SK-N-SH (cell line): ENCODE data around the gene ATL1. TPM values are rescaled to one million over a fixed set of nuclear protein-coding genes. Genes with fewer than 3 reads are reported as not detected.

Source experiments
- CTCF ChIA-PET: fragments of 300-600, 350-600 bp; formaldehyde crosslinking; extraction: SDS; loops from one replicate; lab custom pipeline; 2021; lab: Yijun Ruan, JAX
- POLR2A ChIA-PET: fragments of 350-600 bp; sonication (Branson Sonifier 250); formaldehyde crosslinking; extraction: SDS; loops from one replicate; lab custom pipeline; 2020; ENCODE audit warnings: antibody characterized with exemption, inconsistent platforms; lab: Yijun Ruan, JAX
- DNase-seq: peaks from one replicate; pipeline ENCODE4 v3.0.0; 2012
- H2AFZ ChIP-seq: fragments of 200-600 bp; sonication (generic); 2 replicates; pipeline ENCODE4 v1.8.1; 2016; ENCODE audit warnings: antibody characterized with exemption, mild to moderate bottlenecking, low read depth
- H3F3A ChIP-seq: fragments of 200-600 bp; sonication (generic); replicated peaks from 2 replicates; pipeline ENCODE3; 2016; ENCODE audit warnings: antibody characterized with exemption, mild to moderate bottlenecking; ENCODE audit not compliant: insufficient read depth
- H3K27ac ChIP-seq, 2 experiments: fragments of 200-500 bp in 1 of 2; fragments of 200-600 bp in 1 of 2; sonication (Bioruptor generic) in 1 of 2; sonication (generic), shearing (Covaris generic) in 1 of 2; 2 replicates each; pipeline versions ENCODE4 v1.5.1 to v1.6.1; 2014 to 2016; ENCODE audit warnings: low read depth in 2 of 2, inconsistent platforms in 1 of 2, low read length in 1 of 2, mild to moderate bottlenecking in 1 of 2, mixed read lengths in 1 of 2
- H3K27me3 ChIP-seq: fragments of 200-600 bp; sonication (generic), shearing (Covaris generic); 2 replicates; pipeline ENCODE4 v1.6.1; 2016; ENCODE audit warnings: mixed run types; ENCODE audit not compliant: insufficient read depth
- H3K36me3 ChIP-seq, 2 experiments: fragments of 200-500 bp in 1 of 2; fragments of 200-600 bp in 1 of 2; sonication (Bioruptor generic) in 1 of 2; sonication (generic) in 1 of 2; replicated peaks in 1 of 2; 2 replicates each; pipeline versions ENCODE3 to v1.5.1; 2014 to 2016; ENCODE audit warnings: low read length in 1 of 2, mild to moderate bottlenecking in 1 of 2; ENCODE audit not compliant: insufficient read depth in 2 of 2, control insufficient read depth in 1 of 2
- H3K4me1 ChIP-seq, 2 experiments: fragments of 200-500 bp in 1 of 2; fragments of 200-600 bp in 1 of 2; sonication (Bioruptor generic) in 1 of 2; sonication (generic), shearing (Covaris generic) in 1 of 2; 2 replicates each; pipeline versions ENCODE4 v1.5.1 to v1.6.1; 2014 to 2016; ENCODE audit warnings: low read depth in 1 of 2, low read length in 1 of 2, mixed run types in 1 of 2; ENCODE audit not compliant: insufficient read depth in 2 of 2, control insufficient read depth in 1 of 2
- H3K4me2 ChIP-seq: fragments of 200-600 bp; sonication (generic), shearing (Covaris generic); 2 replicates; pipeline ENCODE4 v1.6.1; 2017; ENCODE audit warnings: mixed run types
- H3K4me3 ChIP-seq, 2 experiments: fragments of 200-500 bp in 1 of 2; fragments of 200-600 bp in 1 of 2; sonication (Bioruptor generic) in 1 of 2; sonication (generic), shearing (Covaris generic) in 1 of 2; 2 replicates each; pipeline versions ENCODE4 v1.5.1 to v1.8.1; 2014 to 2016; ENCODE audit warnings: low read depth in 2 of 2, inconsistent platforms in 1 of 2, low read length in 1 of 2, mild to moderate bottlenecking in 1 of 2, mixed read lengths in 1 of 2, moderate library complexity in 1 of 2
- H3K79me2 ChIP-seq: fragments of 200-600 bp; sonication (generic); 2 replicates; pipeline ENCODE4 v1.8.1; 2017; ENCODE audit warnings: mild to moderate bottlenecking; ENCODE audit not compliant: insufficient read depth
- H3K9ac ChIP-seq: fragments of 200-600 bp; sonication (generic); 2 replicates; pipeline ENCODE4 v1.6.1; 2017; ENCODE audit warnings: mixed run types
- H3K9me2 ChIP-seq: fragments of 200-600 bp; sonication (generic); 2 replicates; pipeline ENCODE4 v1.6.1; 2017; ENCODE audit warnings: mixed run types
- H3K9me3 ChIP-seq: fragments of 200-600 bp; sonication (generic); 2 replicates; pipeline ENCODE4 v1.6.1; 2017; ENCODE audit warnings: mixed run types, mild to moderate bottlenecking, moderate library complexity
- H4K20me1 ChIP-seq: fragments of 200-600 bp; sonication (generic); 2 replicates; pipeline ENCODE4 v1.6.1; 2017; ENCODE audit warnings: mild to moderate bottlenecking, mixed run types; ENCODE audit not compliant: insufficient read depth
- CTCF ChIP-seq: fragments of 200-600 bp; sonication (generic); IDR thresholded peaks from 2 replicates; pipeline ENCODE4 v1.6.1; 2017; ENCODE audit warnings: antibody characterized with exemption, mild to moderate bottlenecking, moderate library complexity
- EP300 ChIP-seq, 2 experiments: IDR thresholded peaks; 2 replicates each; pipeline versions ENCODE4 v1.4.0 to v1.6.1; 2012; ENCODE audit warnings: borderline replicate concordance in 1 of 2, low read depth in 1 of 2, low read length in 1 of 2
- JUND ChIP-seq: IDR thresholded peaks from 2 replicates; pipeline ENCODE4 v1.4.0; 2012
- NFIC ChIP-seq: IDR thresholded peaks from 2 replicates; pipeline ENCODE4 v1.4.0; 2012; ENCODE audit warnings: borderline replicate concordance
- NRF1 ChIP-seq: IDR thresholded peaks from 2 replicates; pipeline ENCODE4 v1.6.1; 2012; ENCODE audit warnings: low read depth, mild to moderate bottlenecking, low read length
- PBX3 ChIP-seq: IDR thresholded peaks from 2 replicates; pipeline ENCODE4; 2012
- RAD21 ChIP-seq: IDR thresholded peaks from 2 replicates; pipeline ENCODE4 v1.6.1; 2012; ENCODE audit warnings: mild to moderate bottlenecking, low read length
- RFX5 ChIP-seq: IDR thresholded peaks from 2 replicates; pipeline ENCODE4 v1.6.1; 2012; ENCODE audit warnings: mild to moderate bottlenecking, improper control_type of control experiment, low read length
- SMC3 ChIP-seq: IDR thresholded peaks from 2 replicates; pipeline ENCODE4 v1.6.1; 2012; ENCODE audit warnings: low read depth, low read length, improper control_type of control experiment
- USF1 ChIP-seq: IDR thresholded peaks from 2 replicates; pipeline ENCODE4 v1.4.0; 2012; ENCODE audit warnings: low read depth, borderline replicate concordance
- WGBS: methylation state at CpG from one replicate; pipeline ENCODE4 v1.1.6; 2017; ENCODE audit warnings: low lambda C conversion rate; 5-methylcytosine and 5-hydroxymethylcytosine counted together
- polyA plus RNA-seq, 3 experiments: library from polyadenylated mRNA; depleted of rRNA; stranded (reverse); fragments of >200 nt; gene quantifications; 2 replicates each; pipeline ENCODE4 v1.2.3, GENCODE V29; 2012

The ATL1 gene
- polyA plus RNA-seq, 1 of the 3 experiments (the other 2 are of a cell fraction): 7.3 TPM

GRCh38 chr14:50619569-50620141 is 59.7 kb downstream of the ATL1 start:
- ChIA-PET CTCF (interaction anchor here (0.7 to 3.2 kb wide), 26 partner anchors 8 to 298 kb away, joined by 3 to 50 read pairs (median 4); partner anchors contain the start of gene ATL1), POLR2A (no interaction called here)
- peak; percentile 27 for DNase-seq
- no peaks in the 10 kb centered on the region for H3K9me3 ChIP-seq
- H3K79me2 ChIP-seq: no peaks in the 10 kb centered on the region
- H3K27me3 ChIP-seq: no peaks in the 10 kb centered on the region
- H3F3A ChIP-seq: peaks cover 9% of the 10 kb centered on the region
- no peak overlapping the region for H2AFZ ChIP-seq
- no peak overlapping the region for H3K4me3 ChIP-seq
- no peak overlapping the region for H3K9ac ChIP-seq
- TF ChIP-seq SMC3 (peak; percentile 56), USF1 (no peak), EP300 (IDR thresholded peaks at IDR 0.05; ENCODE audit: borderline replicate concordance in 1 of 2, low read depth in 1 of 2, low read length in 1 of 2) (no peak), RFX5 (no peak), CTCF (peak; percentile 73), RAD21 (peak; percentile 69)
- H3K27ac ChIP-seq: peak overlapping the region in 1 of 2 experiments; percentile 3; a peak in 1 of 4 replicates
- H3K4me2 ChIP-seq: no peak overlapping the region
- peaks cover 0 to 11% of the 10 kb centered on the region in 2 experiments; a peak in 1 of 4 replicates for H3K4me1 ChIP-seq
- H3K9me2 ChIP-seq: no peaks in the 10 kb centered on the region
- H4K20me1 ChIP-seq: no peaks in the 10 kb centered on the region
- 90% methylated on average over 5 of the region's 5 CpGs for WGBS
- peaks cover 14 to 22% of the 10 kb centered on the region in 2 experiments for H3K36me3 ChIP-seq

- no peaks in the 10 kb centered on the region for H3K9me3 ChIP-seq
- no peaks in the 10 kb centered on the region for H4K20me1 ChIP-seq
- no peak overlapping the region for H2AFZ ChIP-seq
- no peaks in the 10 kb centered on the region for H3K79me2 ChIP-seq
- H3K4me3 ChIP-seq: no peak overlapping the region
- H3K4me2 ChIP-seq: no peak overlapping the region; the same call in 1 of the 2 replicates
- peaks cover 9% of the 10 kb centered on the region for H3F3A ChIP-seq
- H3K27me3 ChIP-seq: no peaks in the 10 kb centered on the region
- POLR2A ChIA-PET: no interaction called here
- CTCF ChIA-PET: interaction anchor here (0.8 to 3.2 kb wide), 11 partner anchors 9 to 302 kb away, joined by 3 to 50 read pairs (median 5); no protein-coding TSS in a partner anchor
- TF ChIP-seq PBX3: peak; percentile 48; the same call in 1 of the 2 replicates
- TF ChIP-seq NRF1: no peak
- TF ChIP-seq EP300 (IDR thresholded peaks at IDR 0.05; ENCODE audit: borderline replicate concordance in 1 of 2, low read depth in 1 of 2, low read length in 1 of 2): peak in 1 of 2 experiments; percentile 32; a peak in 1 of 4 replicates
- TF ChIP-seq JUND: 0 out of 2 replicates have a peak, but pooled peaks have one; percentile 7
- peak; percentile 56 for TF ChIP-seq NFIC
- peak overlapping the region in 1 of 2 experiments; percentile 3; a peak in 1 of 4 replicates for H3K27ac ChIP-seq
- peaks cover 0 to 11% of the 10 kb centered on the region in 2 experiments; a peak in 1 of 4 replicates for H3K4me1 ChIP-seq
- 66% methylated on average over 4 of the region's 4 CpGs for WGBS
- H3K9me2 ChIP-seq: no peaks in the 10 kb centered on the region
- H3K36me3 ChIP-seq: peaks cover 15 to 17% of the 10 kb centered on the region in 2 experiments
- H3K9ac ChIP-seq: no peak overlapping the region
- DNase-seq: no peak
Measured at GRCh38 chr14:50620341-50620740, 60.4 kb downstream of the ATL1 start.
